ENCODE results near the gene DDX41. TPM values are rescaled to one million over a fixed set of nuclear protein-coding genes. Genes with fewer than 3 reads are reported as not detected.
A peak's percentile ranks its signal among the peaks of the same experiment; 100 is the strongest.

DDX41 gene
- total and polyA plus RNA-seq, 11 donors, result 24.4 to 65.4 (median 37.7) TPM

GRCh38 chr5:177557041-177557647 is 40.4 kb upstream of the DDX41 start:
- TF ChIP-seq POLR2A (IDR thresholded peaks at IDR 0.05), result no peak
- no peak for TF ChIP-seq CTCF (IDR thresholded peaks at IDR 0.05)
- H3K4me3 ChIP-seq, result no peak overlapping the region
- ATAC-seq, result no peak
- intact Hi-C loops (cut with DNase I), result loop anchor here in 1 of 10 donors (5.0 kb wide), 1 partner anchor 35 kb away; the partner anchor contains the start of gene TMED9
- H3K4me1 ChIP-seq, result peaks cover 3 to 27% (median 20%) of the 10 kb centered on the region in 12 donors
- no peak for DNase-seq
- whole genome bisulfite sequencing, 4 donors, result 49 to 69% (median 62%) methylated on average over 4 of the region's 4 CpGs
- peaks cover 0 to 6% (median under 1%) of the 10 kb centered on the region in 9 donors for H3K36me3 ChIP-seq
- no peaks in the 10 kb centered on the region for H3K9me3 ChIP-seq
- no peak overlapping the region for H3K27ac ChIP-seq
- no peaks in the 10 kb centered on the region for H3K27me3 ChIP-seq

GRCh38 chr5:177555665-177556064 is 38.9 kb upstream of the DDX41 start:
- Histone ChIP-seq H3K27ac (peak overlapping the region in 2 of 12 donors; percentile 52 to 57), H3K27me3 (no peaks in the 10 kb centered on the region), H3K4me1 (peaks cover 3 to 39% (median 22%) of the 10 kb centered on the region in 12 donors), H3K9me3 (no peaks in the 10 kb centered on the region), H3K36me3 (peaks cover 0 to 17% (median 11%) of the 10 kb centered on the region in 9 donors), H3K4me3 (no peak overlapping the region)
- 88 to 97% (median 94%) methylated on average over 5 of the region's 5 CpGs for WGBS, 4 donors
- intact Hi-C loops (cut with DNase I), result loop anchor here in 1 of 10 donors (5.0 kb wide), 1 partner anchor 37 kb away; the partner anchor contains the start of gene TMED9
- no peak for DNase-seq
- no peak for ATAC-seq
- TF ChIP-seq POLR2A (IDR thresholded peaks at IDR 0.05) (no peak), CTCF (IDR thresholded peaks at IDR 0.05) (no peak)

- intact Hi-C loops (cut with DNase I), result loop anchor here in 1 of 10 donors (5.0 kb wide), 1 partner anchor 37 kb away; the partner anchor contains the start of gene TMED9
- peak in 1 of 4 donors; percentile 14 for ATAC-seq
- TF ChIP-seq CTCF (IDR thresholded peaks at IDR 0.05) (no peak), POLR2A (IDR thresholded peaks at IDR 0.05) (no peak)
- H3K4me3 ChIP-seq, result peak overlapping the region in 7 of 12 donors; percentile 74 to 99 (median 95)
- DNase-seq, result no peak
- peak overlapping the region in 4 of 12 donors; percentile 52 to 85 (median 61) for H3K27ac ChIP-seq
- peaks cover 3 to 39% (median 25%) of the 10 kb centered on the region in 12 donors for H3K4me1 ChIP-seq
- H3K27me3 ChIP-seq, result no peaks in the 10 kb centered on the region
- 62 to 78% (median 63%) methylated on average over 2 of the region's 2 CpGs for WGBS, 4 donors
- H3K9me3 ChIP-seq, result no peaks in the 10 kb centered on the region
- peaks cover 0 to 20% (median 11%) of the 10 kb centered on the region in 9 donors for H3K36me3 ChIP-seq
Observed at GRCh38 chr5:177555228-177555627, 38.5 kb upstream of the DDX41 start.

GRCh38 chr5:177554474-177555111 is 37.8 kb upstream of the DDX41 start, which contains the start of gene FAM193B:
TSS of gene FAM193B (minus strand) at chr5:177554563. CDS start at chr5:177554458, 105 bp downstream.
- 9 to 29% (median 13%) methylated on average over 19 to 49 of the region's 49 CpGs for WGBS, 4 donors
- Histone ChIP-seq H3K4me3 (peak within 1 kb of the TSS; percentile 61 to 99 (median 94)), H3K36me3 (peaks cover 0 to 23% (median 11%) of the 10 kb centered on the region in 9 donors), H3K4me1 (peaks cover 3 to 43% (median 26%) of the 10 kb centered on the region in 12 donors), H3K27me3 (no peaks in the 10 kb centered on the region), H3K9me3 (no peaks in the 10 kb centered on the region), H3K27ac (peak within 1 kb of the TSS; percentile 58 to 89 (median 82))
- ATAC-seq, result peak; percentile 94 to 98 (median 96)
- intact Hi-C loops (cut with DNase I), result loop anchor here in 2 of 10 donors (5.0 kb wide), 2 partner anchors 37 to 38 kb away; partner anchors contain the start of genes TMED9 (in 2 of the 2) and DDX41 (in 1 of the 2)
- peak in 1 of 2 donors; percentile 31 for TF ChIP-seq POLR2A (IDR thresholded peaks at IDR 0.05)
- TF ChIP-seq CTCF (IDR thresholded peaks at IDR 0.05), result peak in 7 of 12 donors; percentile 8 to 43 (median 32)
- peak; percentile 93 to 98 (median 95) for DNase-seq

Measured in heart left ventricle (tissue), 16 donors.